HL-60 (cell line): ENCODE results near the gene MOCS1.

Experiments
- DNase-seq, 2 experiments: peaks; one replicate each; pipeline ENCODE4 v3.0.0-alpha.2; 2010 to 2020; ENCODE audit warnings: low read depth in 1 of 2, low spot score in 1 of 2
- H3K27ac ChIP-seq: fragments of 250-450 bp; sonication (Bioruptor Pico); replicated peaks from 2 replicates; pipeline ENCODE4 v1.5.1; 2020; ENCODE audit warnings: mild to moderate bottlenecking, moderate library complexity
- H3K27me3 ChIP-seq: fragments of 250-450 bp; sonication (Bioruptor Pico); 2 replicates; pipeline ENCODE4 v1.5.1; 2021; ENCODE audit warnings: mild to moderate bottlenecking, moderate library complexity; ENCODE audit not compliant: insufficient read depth, poor library complexity, severe bottlenecking
- H3K4me3 ChIP-seq: replicated peaks from 2 replicates; pipeline ENCODE4 v1.5.1; 2011; ENCODE audit warnings: mild to moderate bottlenecking, control low read depth, low read length; ENCODE audit not compliant: insufficient read depth
- CTCF ChIP-seq: IDR thresholded peaks from one replicate; pipeline ENCODE4 v1.5.1; 2011; ENCODE audit warnings: low read length, control low read depth, inconsistent platforms; ENCODE audit not compliant: insufficient read depth
- GABPA ChIP-seq: IDR thresholded peaks from 2 replicates; pipeline ENCODE4 v1.6.1; 2012; ENCODE audit warnings: low read depth
- POLR2AphosphoS5 ChIP-seq: IDR thresholded peaks from 2 replicates; pipeline ENCODE4 v1.6.1; 2012; ENCODE audit warnings: low read depth
- REST ChIP-seq: IDR thresholded peaks from 2 replicates; pipeline ENCODE4 v1.6.1; 2012; ENCODE audit warnings: low read depth; ENCODE audit not compliant: insufficient replicate concordance
- SPI1 ChIP-seq: IDR thresholded peaks from 2 replicates; pipeline ENCODE4 v1.6.1; 2012; ENCODE audit warnings: low read depth, mild to moderate bottlenecking, borderline replicate concordance

The MOCS1 gene

GRCh38 chr6:39922821-39923220, 11.4 kb downstream of the MOCS1 start:
- Histone ChIP-seq H3K27ac (no peak overlapping the region), H3K27me3 (no peaks in the 10 kb centered on the region), H3K4me3 (no peak overlapping the region)
- TF ChIP-seq GABPA (no peak), CTCF (no peak), POLR2AphosphoS5 (no peak), SPI1 (no peak), REST (no peak)
- DNase-seq = no peak

- no peaks in the 10 kb centered on the region for H3K27me3 ChIP-seq
- TF ChIP-seq SPI1 (no peak), GABPA (no peak), CTCF (no peak), POLR2AphosphoS5 (no peak), REST (no peak)
- H3K27ac ChIP-seq = no peak overlapping the region
- DNase-seq = no peak
- no peak overlapping the region for H3K4me3 ChIP-seq
Measured at GRCh38 chr6:39920157-39920556, 14.1 kb downstream of the MOCS1 start.

GRCh38 chr6:39918831-39919230, 15.4 kb downstream of the MOCS1 start:
- Histone ChIP-seq H3K27ac (no peak overlapping the region), H3K4me3 (no peak overlapping the region), H3K27me3 (no peaks in the 10 kb centered on the region)
- no peak for DNase-seq
- TF ChIP-seq REST = no peak
- TF ChIP-seq GABPA = no peak
- no peak for TF ChIP-seq SPI1
- no peak for TF ChIP-seq CTCF
- TF ChIP-seq POLR2AphosphoS5 = no peak
